HG03457 (cell line): ENCODE data around the gene EXOC6B.
"Not testable (repeated sequence)": the region's sequence is repeated elsewhere in the genome, so short reads cannot be mapped to it uniquely, and the experiment has no call there.

Experiments
- ATAC-seq: cut with Tn5 transposase; IDR thresholded peaks from one replicate; pipeline ENCODE4 v1.9.1; 2021; ENCODE audit warnings: moderate number of reproducible peaks; ENCODE audit not compliant: unreplicated experiment

The EXOC6B gene

DNA sequence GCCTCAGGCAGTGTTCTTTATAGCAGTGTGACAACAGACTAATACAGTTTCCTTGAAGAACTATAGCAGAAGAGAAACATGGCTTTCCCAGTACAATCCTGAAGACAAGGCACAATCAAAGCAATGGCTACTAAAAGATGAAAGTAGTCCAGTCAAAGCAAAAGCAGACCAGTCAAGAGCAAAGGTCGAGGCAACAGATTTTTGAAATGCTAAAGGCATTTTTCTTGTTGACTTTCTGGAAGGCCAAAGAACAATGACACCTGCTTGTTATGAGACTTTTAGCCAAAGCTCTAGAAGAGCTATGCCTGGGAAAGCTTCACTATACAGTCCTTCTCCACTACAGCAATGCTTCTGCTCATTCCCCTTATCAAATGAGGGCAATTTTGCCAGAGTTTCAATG is 269.9 kb downstream of the EXOC6B start:
- no peak for ATAC-seq

DNA sequence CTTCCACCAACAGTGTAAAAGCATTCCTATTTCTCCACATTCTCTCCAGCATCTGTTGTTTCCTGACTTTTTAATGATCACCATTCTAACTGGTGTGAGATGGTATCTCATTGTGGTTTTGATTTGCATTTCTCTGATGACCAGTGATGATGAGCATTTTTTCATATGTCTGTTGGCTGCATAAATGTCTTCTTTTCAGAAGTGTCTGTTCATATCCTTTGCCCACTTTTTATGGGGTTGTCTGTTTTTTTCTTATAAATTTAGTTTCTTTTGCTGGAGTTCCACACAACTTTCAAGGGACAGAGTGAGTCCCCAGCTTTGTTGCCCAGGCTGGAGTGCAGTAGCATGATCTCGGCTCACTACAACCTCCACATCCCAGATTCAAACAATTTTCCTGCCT is 270.5 kb downstream of the EXOC6B start:
- ATAC-seq: not testable (repeated sequence)

DNA sequence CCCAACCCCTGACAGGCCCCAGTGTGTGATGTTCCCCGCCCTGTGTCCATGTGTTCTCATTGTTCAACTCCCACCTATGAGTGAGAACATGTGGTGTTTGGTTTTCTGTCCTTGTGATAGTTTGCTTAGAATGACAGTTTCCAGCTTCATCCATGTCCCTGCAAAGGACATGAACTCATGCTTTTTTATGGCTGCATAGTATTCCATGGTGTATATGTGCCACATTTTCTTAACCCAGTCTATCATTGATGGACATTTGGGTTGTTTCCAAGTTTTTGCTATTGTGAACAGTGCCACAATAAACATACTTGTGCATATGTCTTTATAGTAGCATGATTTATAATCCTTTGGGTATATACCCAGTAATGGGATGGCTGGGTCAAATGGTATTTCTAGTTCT is 270.9 kb downstream of the EXOC6B start:
- ATAC-seq: not testable (repeated sequence)

GRCh38 chr2:72554381-72554780 is 271.5 kb downstream of the EXOC6B start:
- no peak for ATAC-seq

GRCh38 chr2:72548081-72548764 is 277.6 kb downstream of the EXOC6B start:
- ATAC-seq: no peak

DNA sequence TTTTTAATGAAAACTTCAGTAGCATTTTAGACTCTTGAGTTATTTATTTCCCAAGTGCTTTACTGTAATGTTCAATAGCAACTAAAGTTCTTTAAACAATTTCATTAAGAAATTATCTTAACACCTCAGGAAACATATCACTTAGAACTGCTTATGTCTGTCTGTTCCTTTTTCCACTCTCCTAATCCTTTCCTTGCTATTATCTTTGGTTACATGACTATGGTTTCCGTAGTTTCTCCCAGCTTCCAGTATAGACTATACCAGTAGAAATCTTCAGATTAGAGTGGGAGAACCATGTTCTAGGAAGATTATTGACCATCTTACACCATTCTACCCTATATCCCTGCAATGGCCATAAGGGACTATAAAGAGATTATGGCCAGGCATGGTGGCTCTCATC is 280.0 kb downstream of the EXOC6B start:
- no peak for ATAC-seq

GRCh38 chr2:72544554-72544953 is 281.3 kb downstream of the EXOC6B start:
- no peak for ATAC-seq

DNA sequence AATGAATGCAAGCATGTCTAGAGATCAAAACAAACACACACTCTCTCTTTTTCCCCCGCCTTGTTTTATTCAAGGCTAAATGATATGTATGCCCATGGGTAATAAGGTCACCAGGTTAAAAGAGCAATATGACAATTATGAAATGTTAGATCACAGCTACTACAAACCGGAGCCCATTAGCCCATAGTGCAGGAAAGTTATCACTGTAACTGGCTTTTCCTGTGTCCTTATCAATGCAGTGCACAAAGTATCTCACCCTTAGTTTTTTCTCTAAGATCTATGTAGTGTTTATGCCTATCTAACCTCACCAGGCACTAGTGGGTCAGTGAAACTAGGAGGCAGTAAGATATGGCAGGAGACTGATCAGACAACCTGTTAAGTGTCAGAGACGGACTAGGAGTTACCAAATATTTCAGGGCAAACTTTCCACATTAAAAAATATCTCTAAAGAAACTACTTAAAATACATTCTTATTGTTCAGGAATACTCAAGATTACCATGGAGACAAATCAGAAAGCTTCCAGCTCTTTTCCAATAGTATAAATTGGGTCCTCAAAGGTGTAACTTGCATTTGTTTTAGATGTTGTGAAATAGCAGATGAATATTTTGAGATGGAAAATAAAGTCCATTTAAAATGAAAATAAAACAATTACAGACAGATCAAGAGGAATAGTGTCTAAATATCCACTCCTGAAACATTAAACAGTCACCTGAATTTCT is 282.2 kb downstream of the EXOC6B start:
- no peak for ATAC-seq

DNA sequence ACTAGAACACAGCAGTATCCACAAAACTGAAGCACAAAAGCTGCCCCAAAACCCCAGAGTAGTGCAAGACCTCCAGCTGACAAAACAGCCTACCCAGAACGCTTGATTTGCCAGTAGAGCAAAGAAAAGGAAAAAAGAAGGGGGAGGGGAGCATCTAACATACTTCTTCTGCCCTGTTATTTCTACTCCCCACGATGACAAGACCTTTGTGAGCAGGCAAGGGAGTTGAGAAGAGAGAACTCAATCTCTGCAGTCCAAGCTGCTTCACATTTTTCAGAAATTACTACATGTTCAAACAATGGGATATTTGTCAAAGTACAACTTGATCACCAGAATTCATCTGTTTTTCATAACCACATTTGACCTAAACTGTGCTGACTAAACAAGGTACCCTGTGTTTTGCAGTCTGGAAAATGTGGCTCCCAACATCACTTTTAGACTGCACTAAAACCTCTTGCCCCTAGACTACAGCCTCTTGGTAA is 286.7 kb downstream of the EXOC6B start:
- no peak for ATAC-seq

GRCh38 chr2:72538486-72538885 is 287.3 kb downstream of the EXOC6B start:
- ATAC-seq: no peak

DNA sequence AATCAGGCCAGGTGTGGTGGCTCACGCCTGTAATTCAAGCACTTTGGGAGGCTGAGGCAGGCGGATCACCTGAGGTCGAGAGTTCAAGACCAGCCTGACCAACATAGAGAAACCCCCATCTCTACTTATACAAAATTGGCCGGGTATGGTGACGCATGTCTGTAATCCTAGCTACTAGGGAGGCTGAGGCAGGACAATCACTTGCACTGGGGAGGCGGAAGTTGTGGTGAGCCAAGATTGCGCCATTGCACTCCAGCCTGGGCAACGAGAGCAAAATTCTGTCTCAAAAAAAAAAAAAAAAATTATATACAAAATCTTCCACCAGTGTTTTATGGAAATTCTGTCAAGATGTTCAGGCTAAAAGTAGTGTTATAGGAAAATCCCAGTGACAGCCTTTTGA is 290.2 kb downstream of the EXOC6B start:
- ATAC-seq: not testable (repeated sequence)

DNA sequence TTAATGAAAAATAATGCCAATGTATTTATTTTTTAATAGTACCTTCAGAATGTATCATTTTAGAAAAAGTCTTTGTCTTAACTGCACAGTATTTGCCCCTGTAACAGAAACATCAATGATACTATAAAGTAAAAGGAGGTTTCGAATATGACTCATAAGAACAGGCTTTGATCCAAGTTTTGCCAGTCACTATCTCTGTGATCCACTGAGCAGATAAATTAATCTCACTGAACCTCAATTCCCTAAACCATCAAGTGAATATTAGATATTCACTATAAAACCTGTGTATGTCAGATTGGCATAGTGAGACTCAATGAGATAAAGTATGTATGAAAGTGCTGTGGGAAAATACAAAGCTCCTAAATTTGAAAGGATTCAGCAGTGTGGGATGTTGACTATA is 292.1 kb downstream of the EXOC6B start:
- ATAC-seq: no peak

DNA sequence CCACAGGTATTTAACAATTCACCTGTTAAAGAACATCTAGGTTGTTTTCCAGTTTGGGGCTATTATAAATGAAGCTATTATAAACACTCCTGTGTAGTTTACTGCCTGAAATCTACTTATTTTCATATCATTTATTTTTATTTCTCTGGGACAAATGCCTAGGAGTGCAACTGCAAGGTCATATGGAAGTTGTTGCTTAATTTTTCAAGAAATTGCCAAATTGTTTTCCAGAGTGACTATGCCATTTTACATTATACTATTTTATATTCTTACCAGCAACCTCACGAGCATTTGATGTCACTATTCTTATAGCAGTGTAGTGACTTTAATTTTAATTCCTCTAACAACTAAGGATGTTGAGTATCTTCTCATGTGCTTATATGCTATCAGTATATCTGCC is 298.4 kb downstream of the EXOC6B start:
- ATAC-seq: no peak

DNA sequence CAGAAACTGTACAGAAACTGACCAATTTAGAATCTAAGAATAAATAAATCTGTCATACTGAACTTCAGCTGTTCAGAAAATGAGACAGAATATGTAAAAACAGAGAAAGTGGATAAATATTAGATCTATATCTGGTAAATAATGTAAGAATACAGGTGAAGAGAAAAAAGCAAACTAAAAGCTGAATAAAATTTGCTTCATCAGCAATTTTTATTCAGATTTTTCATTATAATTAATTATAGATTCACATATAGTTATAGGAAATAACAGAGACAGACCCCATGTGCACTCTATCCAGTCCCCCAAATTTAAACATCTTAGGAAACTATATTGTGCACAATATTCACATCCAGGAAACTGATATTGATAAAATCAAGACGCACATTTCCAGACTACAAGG is 299.2 kb downstream of the EXOC6B start:
- no peak for ATAC-seq

GRCh38 chr2:72524071-72524470 is 301.8 kb downstream of the EXOC6B start:
- no peak for ATAC-seq

DNA sequence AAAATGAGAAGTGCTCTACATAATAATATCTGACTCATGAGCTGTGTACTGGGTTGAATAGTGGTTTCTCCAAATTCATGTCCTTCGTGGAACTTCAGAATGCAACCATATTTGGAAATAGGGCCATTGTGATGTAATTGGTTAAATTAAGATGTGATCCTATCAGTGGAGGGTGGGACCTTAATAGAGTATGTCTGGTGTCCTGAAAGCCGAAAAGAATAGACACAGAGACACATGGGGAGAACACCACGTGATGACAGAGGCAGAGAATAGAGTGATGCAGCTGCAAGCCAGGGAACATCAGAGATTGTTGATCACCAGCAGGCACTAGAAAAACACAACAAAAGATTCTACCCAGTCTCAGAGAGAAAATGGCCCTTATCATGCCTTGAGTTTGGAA is 310.1 kb downstream of the EXOC6B start:
- no peak for ATAC-seq

GRCh38 chr2:72513011-72513410 is 312.8 kb downstream of the EXOC6B start:
- ATAC-seq: no peak

DNA sequence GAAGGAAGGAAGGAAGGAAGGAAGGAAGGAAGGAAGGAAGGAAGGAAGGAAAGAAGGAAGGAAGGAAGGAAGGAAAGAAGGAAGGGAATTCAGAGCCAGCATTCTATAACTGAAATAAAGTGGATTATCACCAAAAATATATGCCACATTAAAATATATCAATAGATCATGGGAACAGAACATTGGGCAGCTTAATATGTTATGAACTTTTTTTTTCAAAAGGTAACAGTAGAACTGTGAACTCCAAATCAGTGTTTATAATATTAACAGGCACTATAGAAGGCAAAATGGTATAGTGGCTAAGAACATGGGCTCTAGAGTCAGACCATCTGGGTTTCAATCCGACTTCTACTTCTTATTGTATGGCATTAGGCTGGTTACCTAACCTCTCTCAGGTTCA is 313.5 kb downstream of the EXOC6B start:
- no peak for ATAC-seq

GRCh38 chr2:72511906-72512305 is 313.9 kb downstream of the EXOC6B start:
- no peak for ATAC-seq

- no peak for ATAC-seq
Observed at GRCh38 chr2:72497763-72498162, 328.1 kb downstream of the EXOC6B start.

DNA sequence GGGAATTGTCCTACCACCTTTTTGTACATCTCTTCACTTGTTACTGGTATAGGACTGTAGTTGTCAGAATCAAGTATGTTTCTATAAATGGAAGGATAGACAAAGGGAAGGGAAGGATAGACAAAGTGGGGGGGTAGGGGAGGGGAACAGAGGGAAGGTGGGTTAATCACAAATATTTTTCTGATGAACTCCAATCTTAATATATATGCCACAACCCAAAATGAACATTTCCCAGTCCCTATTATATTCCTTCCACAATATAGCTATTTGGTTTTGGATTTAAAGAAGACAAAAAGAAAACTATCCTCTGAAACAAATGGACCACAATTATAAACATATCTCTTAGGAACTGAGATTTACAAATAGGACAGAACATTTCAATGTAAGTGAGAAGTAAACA is 329.4 kb downstream of the EXOC6B start:
- ATAC-seq: no peak

GRCh38 chr2:72494392-72494791 is 331.4 kb downstream of the EXOC6B start:
- no peak for ATAC-seq

DNA sequence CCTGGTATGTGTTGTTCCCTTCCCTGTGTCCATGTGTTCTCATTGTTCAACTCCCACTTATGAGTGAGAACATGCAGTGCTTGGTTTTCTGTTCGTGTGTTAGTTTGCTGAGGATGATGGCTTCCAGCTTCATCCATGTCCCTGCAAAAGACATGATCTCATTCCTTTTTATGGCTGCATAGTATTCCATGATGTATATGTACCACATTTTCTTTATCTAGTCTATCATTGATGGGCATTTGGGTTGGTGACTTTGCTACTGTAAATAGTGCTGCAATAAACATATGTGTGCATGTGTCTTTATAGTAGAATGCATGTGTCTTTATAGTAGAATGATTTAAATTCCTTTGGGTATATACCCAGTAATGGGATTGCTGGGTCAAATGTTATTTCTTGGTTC is 341.2 kb downstream of the EXOC6B start:
- ATAC-seq: not testable (repeated sequence)
